RKO (cell line): Measurements from ENCODE around the gene COMT.

Source experiments
- DNase-seq: peaks from one replicate; pipeline ENCODE4 v3.0.0-alpha.2; 2016; ENCODE audit warnings: low spot score

COMT gene

GRCh38 chr22:19970031-19970478 is 28.5 kb downstream of the COMT start:
- no peak for DNase-seq

- peak; percentile 65 for DNase-seq
Observed at GRCh38 chr22:19970479-19971275, 29.1 kb downstream of the COMT start.

- no peak for DNase-seq
Observed at GRCh38 chr22:19971276-19972124, 29.9 kb downstream of the COMT start.

- no peak for DNase-seq
Observed at GRCh38 chr22:19972251-19972650, 30.7 kb downstream of the COMT start.

- no peak for DNase-seq
Observed at GRCh38 chr22:19972652-19973550, 31.3 kb downstream of the COMT start.

- no peak for DNase-seq
Observed at GRCh38 chr22:19973551-19974267, 32.1 kb downstream of the COMT start.

GRCh38 chr22:19974268-19974861 is 32.8 kb downstream of the COMT start:
- DNase-seq = peak; percentile 45

- no peak for DNase-seq
Observed at GRCh38 chr22:19974935-19975706, 33.5 kb downstream of the COMT start.

GRCh38 chr22:19975707-19976035 is 34.1 kb downstream of the COMT start:
- DNase-seq = no peak

GRCh38 chr22:19976671-19977070 is 35.1 kb downstream of the COMT start:
- no peak for DNase-seq

- DNase-seq = no peak
Observed at GRCh38 chr22:19977296-19978243, 36.0 kb downstream of the COMT start.

GRCh38 chr22:19978748-19979147 is 37.2 kb downstream of the COMT start:
- DNase-seq = no peak

GRCh38 chr22:19979712-19980493 is 38.3 kb downstream of the COMT start:
- no peak for DNase-seq

GRCh38 chr22:19980766-19981165 is 39.2 kb downstream of the COMT start:
- no peak for DNase-seq

- no peak for DNase-seq
Observed at GRCh38 chr22:19981171-19981960, 39.8 kb downstream of the COMT start.

- DNase-seq = no peak
Observed at GRCh38 chr22:19981961-19982920, 40.7 kb downstream of the COMT start.
